Measurements from ENCODE around the gene NECAP2.
"Not testable (repeated sequence)": the region's sequence is repeated elsewhere in the genome, so short reads cannot be mapped to it uniquely, and the experiment has no call there.

The NECAP2 gene

GRCh38 chr1:16447641-16448040, 7.1 kb downstream of the NECAP2 start:
- no peak for DNase-seq (ENCODE audit: low read depth)
- TF ChIP-seq, protein P1, sequence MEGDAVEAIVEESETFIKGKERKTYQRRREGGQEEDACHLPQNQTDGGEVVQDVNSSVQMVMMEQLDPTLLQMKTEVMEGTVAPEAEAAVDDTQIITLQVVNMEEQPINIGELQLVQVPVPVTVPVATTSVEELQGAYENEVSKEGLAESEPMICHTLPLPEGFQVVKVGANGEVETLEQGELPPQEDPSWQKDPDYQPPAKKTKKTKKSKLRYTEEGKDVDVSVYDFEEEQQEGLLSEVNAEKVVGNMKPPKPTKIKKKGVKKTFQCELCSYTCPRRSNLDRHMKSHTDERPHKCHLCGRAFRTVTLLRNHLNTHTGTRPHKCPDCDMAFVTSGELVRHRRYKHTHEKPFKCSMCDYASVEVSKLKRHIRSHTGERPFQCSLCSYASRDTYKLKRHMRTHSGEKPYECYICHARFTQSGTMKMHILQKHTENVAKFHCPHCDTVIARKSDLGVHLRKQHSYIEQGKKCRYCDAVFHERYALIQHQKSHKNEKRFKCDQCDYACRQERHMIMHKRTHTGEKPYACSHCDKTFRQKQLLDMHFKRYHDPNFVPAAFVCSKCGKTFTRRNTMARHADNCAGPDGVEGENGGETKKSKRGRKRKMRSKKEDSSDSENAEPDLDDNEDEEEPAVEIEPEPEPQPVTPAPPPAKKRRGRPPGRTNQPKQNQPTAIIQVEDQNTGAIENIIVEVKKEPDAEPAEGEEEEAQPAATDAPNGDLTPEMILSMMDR (IDR thresholded peaks at IDR 0.05; ENCODE audit: control insufficient read depth, extremely low read depth, insufficient read depth), result no peak
- H3K4me3 ChIP-seq (ENCODE audit: low read depth, low read length), result no peak overlapping the region

GRCh38 chr1:16449065-16449464, 8.5 kb downstream of the NECAP2 start:
- DNase-seq (ENCODE audit: low read depth), result no peak
- TF ChIP-seq, protein P1 (IDR thresholded peaks at IDR 0.05; ENCODE audit: control insufficient read depth, extremely low read depth, insufficient read depth), result no peak
- no peak overlapping the region for H3K4me3 ChIP-seq (ENCODE audit: low read depth, low read length)

DNA sequence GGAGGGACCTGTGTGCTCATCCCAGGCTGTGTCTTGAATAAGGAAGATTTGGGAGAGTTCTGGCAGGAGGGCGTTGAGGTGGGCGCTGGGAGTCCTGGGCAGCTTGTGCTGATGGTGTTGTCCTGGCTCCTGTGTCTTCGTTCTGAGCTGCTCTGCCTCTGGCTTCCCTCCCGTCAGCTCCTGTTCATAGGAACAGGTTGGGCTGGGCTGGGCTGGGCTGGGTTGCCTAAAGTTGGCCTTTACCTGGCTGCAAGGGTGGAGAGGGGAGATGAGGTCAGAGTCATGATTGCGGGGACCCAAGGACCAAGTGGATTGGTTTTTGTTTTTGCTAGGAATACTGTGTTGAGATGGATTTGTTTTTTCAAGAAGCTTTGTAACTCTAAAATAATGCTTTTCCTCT, 9.1 kb downstream of the NECAP2 start:
- no peak overlapping the region for H3K4me3 ChIP-seq (ENCODE audit: low read depth, low read length)
- no peak for DNase-seq (ENCODE audit: low read depth)
- TF ChIP-seq, protein P1 (IDR thresholded peaks at IDR 0.05; ENCODE audit: control insufficient read depth, extremely low read depth, insufficient read depth), result no peak

DNA sequence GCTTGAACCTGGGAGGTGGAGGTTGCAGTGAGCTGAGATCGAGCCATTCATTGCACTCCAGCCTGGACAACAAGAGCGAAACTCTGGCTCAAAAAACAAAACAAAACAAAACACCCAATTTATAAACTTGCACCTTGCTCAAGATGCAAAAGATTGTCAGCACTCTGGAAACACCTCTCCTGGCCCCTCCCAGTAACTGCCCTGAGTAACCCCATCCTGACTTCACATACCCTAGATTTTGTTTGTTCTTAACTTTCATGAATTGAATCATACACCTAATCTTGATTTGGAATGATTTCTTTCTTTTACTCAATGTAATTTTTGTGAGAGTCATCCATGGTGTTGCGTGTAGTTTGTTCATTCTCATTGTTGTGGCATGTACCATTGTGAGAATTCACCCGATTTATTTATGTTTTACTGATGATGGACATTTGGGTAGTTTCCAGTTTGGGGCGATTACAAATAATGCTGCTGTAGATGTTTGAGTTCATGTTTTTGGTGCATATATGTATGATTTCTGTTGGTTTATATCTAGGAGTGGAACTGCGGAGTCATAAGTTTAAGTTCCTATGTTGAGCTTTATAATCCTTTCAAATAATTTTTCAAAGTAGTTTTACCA, 10.4 kb downstream of the NECAP2 start:
- TF ChIP-seq, protein P1 (IDR thresholded peaks at IDR 0.05; ENCODE audit: control insufficient read depth, extremely low read depth, insufficient read depth), result no peak
- no peak for DNase-seq (ENCODE audit: low read depth)
- no peak overlapping the region for H3K4me3 ChIP-seq (ENCODE audit: low read depth, low read length)

DNA sequence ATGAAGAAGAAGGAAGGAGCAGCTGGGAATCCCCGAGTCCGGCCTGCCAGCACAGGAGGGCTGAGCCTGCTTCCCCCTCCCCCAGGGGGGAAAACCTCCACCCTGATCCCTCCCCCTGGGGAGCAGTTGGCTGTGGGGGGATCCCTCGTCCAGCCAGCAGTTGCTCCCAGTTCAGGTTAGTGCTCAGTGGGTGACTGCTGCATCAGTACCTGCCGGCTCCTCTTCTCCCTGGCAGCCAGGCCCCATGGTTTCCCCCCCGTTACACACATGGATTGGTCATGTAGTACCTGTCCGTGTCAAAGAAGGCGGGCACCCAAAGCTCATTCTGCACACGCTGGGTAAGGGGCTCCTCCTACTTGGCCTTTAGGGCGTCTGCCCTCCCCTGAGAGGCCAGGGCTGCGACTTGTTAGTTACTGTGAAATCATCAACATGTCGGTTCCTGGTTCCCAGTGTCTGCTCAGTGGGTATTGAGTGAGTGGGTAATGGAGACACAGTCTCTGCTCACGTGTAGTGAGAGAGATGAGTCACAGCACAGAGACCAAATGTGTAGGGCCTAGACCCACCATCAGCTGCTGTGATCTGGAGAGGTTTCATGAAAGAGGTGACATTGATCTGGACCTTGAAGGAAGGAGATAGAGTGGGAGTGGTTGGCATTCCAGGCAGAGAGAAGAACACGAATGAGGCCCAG, 11.5 kb downstream of the NECAP2 start:
- no peak for DNase-seq (ENCODE audit: low read depth)
- no peak overlapping the region for H3K4me3 ChIP-seq (ENCODE audit: low read depth, low read length)
- TF ChIP-seq, protein P1 (IDR thresholded peaks at IDR 0.05; ENCODE audit: control insufficient read depth, extremely low read depth, insufficient read depth), result no peak

GRCh38 chr1:16454909-16455308, 14.4 kb downstream of the NECAP2 start:
- not testable (repeated sequence) for DNase-seq (ENCODE audit: low read depth); H3K4me3 ChIP-seq (ENCODE audit: low read depth, low read length)

GRCh38 chr1:16456151-16456550, 15.6 kb downstream of the NECAP2 start:
- not testable (repeated sequence) for H3K4me3 ChIP-seq (ENCODE audit: low read depth, low read length); DNase-seq (ENCODE audit: low read depth)

DNA sequence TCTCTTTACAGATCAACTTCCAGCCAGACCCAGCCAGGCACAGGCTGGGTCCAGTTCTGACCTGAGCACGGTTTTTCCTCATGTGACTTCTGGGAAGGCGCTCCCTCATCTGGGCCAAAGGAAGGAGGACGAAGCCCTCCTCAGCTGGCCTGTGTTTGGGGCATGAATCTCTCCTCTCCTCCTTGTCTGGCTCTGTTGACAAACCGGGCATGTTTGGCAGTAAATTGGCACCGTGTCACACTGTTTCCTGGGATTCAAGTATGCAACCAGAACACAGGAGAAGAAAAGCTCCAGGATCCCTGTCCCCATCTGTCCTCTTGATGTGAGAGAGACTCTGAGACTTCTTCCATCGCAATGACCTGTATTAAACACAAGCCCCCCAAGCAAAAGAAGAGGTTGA, 18.3 kb downstream of the NECAP2 start:
- DNase-seq (ENCODE audit: low read depth), result no peak
- TF ChIP-seq, protein P1 (IDR thresholded peaks at IDR 0.05; ENCODE audit: control insufficient read depth, extremely low read depth, insufficient read depth), result no peak
- no peak overlapping the region for H3K4me3 ChIP-seq (ENCODE audit: low read depth, low read length)
